Hepatocyte (in vitro differentiated cells): ENCODE results near the gene TMEM176B.

Experiments
- EZH2 ChIP-seq: fragments of 200-600 bp; sonication (generic); IDR thresholded peaks from 2 replicates; pipeline ENCODE4 v1.6.1; 2016; ENCODE audit warnings: antibody characterized with exemption, mild to moderate bottlenecking, borderline replicate concordance
- TF ChIP-seq, protein P1 (sequence below): fragments of 200-600 bp; sonication (generic); IDR thresholded peaks from 2 replicates; pipeline ENCODE4 v1.5.1; 2016; ENCODE audit warnings: antibody characterized with exemption, mild to moderate bottlenecking; ENCODE audit not compliant: poor library complexity

DNA sequence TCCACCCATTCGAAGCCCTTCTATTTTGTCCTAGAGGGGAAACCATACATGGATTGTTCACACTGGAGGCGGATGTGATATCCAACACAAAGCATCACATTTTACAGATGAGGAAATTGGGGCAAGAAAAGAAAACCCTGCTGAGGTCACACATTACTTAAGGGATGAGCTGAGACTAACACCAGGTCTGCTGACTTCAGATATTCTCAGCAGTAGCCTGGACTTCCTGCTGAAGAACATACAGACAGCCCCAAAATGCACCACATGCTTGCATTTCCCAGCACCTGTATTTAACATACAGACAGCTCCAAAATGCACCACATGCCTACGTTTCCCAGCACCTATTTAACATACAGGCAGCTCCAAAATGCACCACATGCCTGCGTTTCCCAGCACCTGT, 51.8 kb downstream of the TMEM176B start:
- TF ChIP-seq, protein P1, sequence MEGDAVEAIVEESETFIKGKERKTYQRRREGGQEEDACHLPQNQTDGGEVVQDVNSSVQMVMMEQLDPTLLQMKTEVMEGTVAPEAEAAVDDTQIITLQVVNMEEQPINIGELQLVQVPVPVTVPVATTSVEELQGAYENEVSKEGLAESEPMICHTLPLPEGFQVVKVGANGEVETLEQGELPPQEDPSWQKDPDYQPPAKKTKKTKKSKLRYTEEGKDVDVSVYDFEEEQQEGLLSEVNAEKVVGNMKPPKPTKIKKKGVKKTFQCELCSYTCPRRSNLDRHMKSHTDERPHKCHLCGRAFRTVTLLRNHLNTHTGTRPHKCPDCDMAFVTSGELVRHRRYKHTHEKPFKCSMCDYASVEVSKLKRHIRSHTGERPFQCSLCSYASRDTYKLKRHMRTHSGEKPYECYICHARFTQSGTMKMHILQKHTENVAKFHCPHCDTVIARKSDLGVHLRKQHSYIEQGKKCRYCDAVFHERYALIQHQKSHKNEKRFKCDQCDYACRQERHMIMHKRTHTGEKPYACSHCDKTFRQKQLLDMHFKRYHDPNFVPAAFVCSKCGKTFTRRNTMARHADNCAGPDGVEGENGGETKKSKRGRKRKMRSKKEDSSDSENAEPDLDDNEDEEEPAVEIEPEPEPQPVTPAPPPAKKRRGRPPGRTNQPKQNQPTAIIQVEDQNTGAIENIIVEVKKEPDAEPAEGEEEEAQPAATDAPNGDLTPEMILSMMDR: no peak
- TF ChIP-seq EZH2: no peak
